Activated T-cell treated with anti-CD3 and anti-CD28 coated beads, Interleukin-2, amount 50 U/mL, for 24 hours (primary cell): ENCODE measurements around the gene PARP15.
"Not testable (repeated sequence)": the region's sequence is repeated elsewhere in the genome, so short reads cannot be mapped to it uniquely, and the experiment has no call there.

Experiments
- DNase-seq: peaks from one replicate; pipeline ENCODE4 v3.0.0-alpha.2; 2020
- H3K27ac Mint-ChIP-seq: 2 replicates; pipeline ENCODE4 v1.8.0; 2020; ENCODE audit warnings: mild to moderate bottlenecking, mixed read lengths
- H3K27me3 Mint-ChIP-seq: 2 replicates; pipeline ENCODE4 v1.8.0; 2020; ENCODE audit warnings: mixed read lengths
- H3K36me3 Mint-ChIP-seq: 2 replicates; pipeline ENCODE4 v1.8.0; 2020; ENCODE audit warnings: low read depth, mixed read lengths
- H3K4me1 Mint-ChIP-seq: 2 replicates; pipeline ENCODE4 v1.8.0; 2020; ENCODE audit warnings: low read depth, mixed read lengths
- H3K4me3 Mint-ChIP-seq: 2 replicates; pipeline ENCODE4 v1.8.0; 2020; ENCODE audit warnings: mild to moderate bottlenecking, moderate library complexity, mixed read lengths
- H3K9me3 Mint-ChIP-seq: 2 replicates; pipeline ENCODE4 v1.8.0; 2020; ENCODE audit warnings: mixed read lengths

PARP15 gene

DNA sequence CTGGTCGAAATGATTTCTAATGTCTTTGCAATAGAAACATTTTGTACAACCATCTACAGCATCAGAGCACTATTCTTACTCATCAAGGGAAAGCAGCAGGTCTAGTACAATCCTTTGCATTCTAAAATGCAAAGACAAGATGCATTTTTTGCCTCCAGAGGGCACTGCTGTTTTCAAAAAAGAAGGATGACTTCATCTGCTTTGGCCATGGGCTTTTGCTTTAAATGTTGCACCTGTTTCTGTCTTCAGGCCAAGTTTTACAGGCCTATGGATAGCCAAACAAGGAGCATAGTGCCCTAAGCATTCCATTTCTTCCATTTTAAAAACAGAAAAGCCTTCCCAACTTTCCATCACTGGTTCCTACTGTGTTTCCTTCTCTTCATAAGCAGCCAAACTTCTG lies 16.8 kb upstream of the PARP15 start:
- H3K27ac Mint-ChIP-seq = peak overlapping the region; percentile 79
- H3K4me3 Mint-ChIP-seq = no peak overlapping the region
- H3K36me3 Mint-ChIP-seq = peaks cover 66% of the 10 kb centered on the region
- H3K27me3 Mint-ChIP-seq = no peaks in the 10 kb centered on the region
- H3K9me3 Mint-ChIP-seq = no peaks in the 10 kb centered on the region
- peak; percentile 36 for DNase-seq
- peaks cover 41% of the 10 kb centered on the region for H3K4me1 Mint-ChIP-seq

DNA sequence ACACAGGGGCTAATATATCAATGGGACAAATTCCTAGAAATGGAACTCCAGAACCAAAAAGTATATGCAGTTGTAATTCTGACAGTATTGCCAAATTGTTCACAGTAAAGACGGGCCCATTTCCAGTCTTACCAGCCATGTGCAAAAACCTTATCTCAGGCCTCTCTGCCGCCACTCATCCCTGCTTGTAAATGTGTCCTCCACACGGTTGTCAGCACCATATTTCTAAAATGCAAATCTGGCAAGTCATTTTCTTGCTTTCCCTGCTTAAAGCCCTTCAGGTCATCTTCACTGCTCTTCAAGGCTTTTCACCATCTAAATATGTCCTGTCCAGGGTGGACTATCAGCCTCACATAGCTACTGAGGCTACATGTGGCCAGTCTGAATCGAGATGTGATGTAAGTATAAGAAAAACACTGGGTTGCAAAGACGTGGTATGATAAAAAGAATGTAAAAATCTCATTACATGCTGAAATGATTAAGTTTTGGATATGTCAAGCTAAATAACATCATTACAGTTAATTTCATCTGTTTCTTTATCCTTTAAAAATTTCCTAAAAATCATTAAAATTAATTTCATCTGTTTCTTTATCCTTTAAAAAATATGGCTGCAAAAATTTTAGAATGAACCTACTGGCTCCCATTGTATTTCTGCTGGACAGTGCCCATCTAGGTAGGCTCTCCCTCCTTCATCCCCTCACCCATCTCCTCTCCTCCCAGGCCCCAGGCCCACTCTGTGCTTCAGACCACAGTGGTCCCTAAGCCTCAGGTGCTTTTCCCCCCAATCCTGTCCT lies 14.3 kb upstream of the PARP15 start:
- peaks cover 61% of the 10 kb centered on the region for H3K4me1 Mint-ChIP-seq
- H3K27ac Mint-ChIP-seq = peak overlapping the region; percentile 97
- no peaks in the 10 kb centered on the region for H3K9me3 Mint-ChIP-seq
- peak overlapping the region; percentile 88 for H3K4me3 Mint-ChIP-seq
- H3K36me3 Mint-ChIP-seq = peaks cover 64% of the 10 kb centered on the region
- no peaks in the 10 kb centered on the region for H3K27me3 Mint-ChIP-seq
- DNase-seq = no peak

DNA sequence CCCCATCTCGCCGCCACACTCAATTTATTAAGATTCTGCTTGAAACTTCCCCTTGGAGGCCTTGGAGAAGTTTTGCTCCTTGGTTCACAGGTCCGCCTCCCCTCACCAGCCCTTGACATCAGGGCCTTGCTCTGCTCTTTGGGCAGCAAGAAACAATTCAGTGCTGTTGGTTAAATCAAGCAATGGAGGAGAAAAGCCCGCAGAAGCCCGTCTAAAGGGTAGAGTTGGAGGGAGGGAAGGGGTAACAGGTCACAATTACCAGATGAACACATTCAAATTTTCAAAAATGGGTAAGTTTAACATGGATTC lies 13.8 kb upstream of the PARP15 start:
- Mint-ChIP-seq H3K36me3 (peaks cover 64% of the 10 kb centered on the region), H3K4me1 (peaks cover 66% of the 10 kb centered on the region), H3K4me3 (peak overlapping the region; percentile 88), H3K27me3 (no peaks in the 10 kb centered on the region), H3K9me3 (no peaks in the 10 kb centered on the region), H3K27ac (peak overlapping the region; percentile 97)
- DNase-seq = peak; percentile 55

DNA sequence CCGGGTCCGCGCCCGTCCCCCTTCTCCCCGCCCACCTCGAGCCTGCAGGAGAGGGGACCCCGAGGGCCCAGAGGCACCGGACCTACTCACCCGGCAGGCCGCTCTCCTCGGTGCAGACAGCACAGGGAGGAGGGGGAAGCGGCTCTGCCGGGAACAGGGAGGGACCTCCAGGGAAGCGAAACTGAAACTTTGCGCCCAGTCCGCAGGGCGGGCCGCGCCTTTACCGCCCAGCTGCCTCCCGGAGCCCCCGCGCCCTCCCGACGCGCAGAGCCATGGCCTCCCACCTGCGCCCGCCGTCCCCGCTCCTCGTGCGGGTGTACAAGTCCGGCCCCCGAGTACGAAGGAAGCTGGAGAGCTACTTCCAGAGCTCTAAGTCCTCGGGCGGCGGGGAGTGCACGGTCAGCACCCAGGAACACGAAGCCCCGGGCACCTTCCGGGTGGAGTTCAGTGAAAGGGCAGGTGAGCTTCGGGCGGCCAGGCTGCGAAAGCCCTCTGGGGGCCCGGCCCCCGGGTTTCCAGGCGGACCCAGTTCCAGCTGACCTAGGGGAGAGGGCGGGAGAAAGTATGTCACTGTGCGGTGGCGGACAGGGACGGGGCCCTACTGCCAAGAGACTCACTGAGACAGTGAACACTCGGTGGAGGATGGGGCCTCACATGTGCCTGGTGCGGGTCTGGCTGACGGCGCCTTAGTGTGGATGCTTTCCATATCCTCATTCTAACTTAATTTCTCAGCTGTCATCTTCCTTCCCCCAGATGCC lies 13.1 kb upstream of the PARP15 start, which contains the start of the genes DTX3L and PARP9:
Gene DTX3L, plus strand, starts transcription at position 184 of the 758 bp plus-strand sequence. Its CDS starts 89 bp downstream, at position 273.
Gene PARP9, minus strand, starts transcription at position 146 of the 758 bp plus-strand sequence. CDS start 4,680 bp downstream, outside the sequence.
- Mint-ChIP-seq H3K27ac (peak within 1 kb of the TSS; percentile 97), H3K9me3 (no peaks in the 10 kb centered on the region), H3K36me3 (peaks cover 64% of the 10 kb centered on the region), H3K27me3 (no peaks in the 10 kb centered on the region), H3K4me1 (peaks cover 73% of the 10 kb centered on the region), H3K4me3 (peak within 1 kb of the TSS; percentile 88)
- DNase-seq = peak; percentile 84

DNA sequence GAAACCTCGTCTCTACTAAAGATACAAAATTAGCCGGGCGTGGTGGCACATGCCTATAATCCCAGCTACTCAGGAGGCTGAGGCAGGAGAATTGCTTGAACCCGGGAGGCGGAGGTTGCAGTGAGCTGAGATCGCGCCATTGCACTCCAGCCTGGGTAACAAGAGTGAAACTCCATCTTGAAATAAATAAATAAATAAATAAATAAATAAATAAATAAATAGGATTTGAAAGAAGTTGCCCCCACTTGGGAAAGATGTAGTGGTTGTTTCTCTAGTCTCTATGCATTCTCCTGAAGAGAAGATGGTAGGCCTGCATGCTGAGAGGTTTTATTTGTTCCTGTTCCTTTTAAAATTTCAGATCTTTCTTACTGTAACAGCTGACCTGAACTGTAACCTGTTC lies 9.3 kb upstream of the PARP15 start:
- Mint-ChIP-seq H3K4me1 (peaks cover 73% of the 10 kb centered on the region), H3K36me3 (peaks cover 85% of the 10 kb centered on the region), H3K27ac (peak overlapping the region; percentile 45)
- not testable (repeated sequence) for H3K27me3 Mint-ChIP-seq, H3K9me3 Mint-ChIP-seq, DNase-seq, H3K4me3 Mint-ChIP-seq

DNA sequence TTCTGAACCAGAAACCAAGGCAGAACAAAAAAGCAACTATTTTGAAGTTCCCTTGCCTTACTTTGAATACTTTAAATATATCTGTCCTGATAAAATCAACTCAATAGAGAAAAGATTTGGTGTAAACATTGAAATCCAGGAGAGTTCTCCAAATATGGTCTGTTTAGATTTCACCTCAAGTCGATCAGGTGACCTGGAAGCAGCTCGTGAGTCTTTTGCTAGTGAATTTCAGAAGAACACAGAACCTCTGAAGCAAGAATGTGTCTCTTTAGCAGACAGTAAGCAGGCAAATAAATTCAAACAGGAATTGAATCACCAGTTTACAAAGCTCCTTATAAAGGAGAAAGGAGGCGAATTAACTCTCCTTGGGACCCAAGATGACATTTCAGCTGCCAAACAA lies 8.7 kb upstream of the PARP15 start:
- no peaks in the 10 kb centered on the region for H3K27me3 Mint-ChIP-seq
- peaks cover 86% of the 10 kb centered on the region for H3K36me3 Mint-ChIP-seq

DNA sequence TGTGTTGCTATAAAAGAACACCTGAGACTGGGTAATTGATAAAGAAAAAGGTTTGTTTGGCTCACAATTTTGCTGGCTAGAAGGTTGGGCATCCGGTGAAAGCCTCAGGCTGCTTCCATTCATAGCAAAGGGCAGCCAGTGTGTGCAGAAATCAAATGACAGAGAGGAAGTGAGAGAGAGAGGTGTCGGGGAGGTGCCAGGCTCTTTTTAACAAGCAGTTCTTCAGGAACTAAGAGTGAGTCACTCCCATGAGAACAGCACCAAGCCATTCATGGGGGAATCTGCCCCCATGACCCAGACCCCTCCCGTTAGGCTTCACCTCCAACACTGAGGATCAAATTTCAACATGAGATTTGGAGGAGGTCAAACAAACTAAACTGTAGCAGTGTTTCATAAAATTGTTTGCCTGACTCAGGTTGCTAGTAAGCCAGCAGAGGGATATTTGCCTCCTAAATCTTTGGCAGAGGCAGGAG lies 4.5 kb upstream of the PARP15 start:
- peaks cover 78% of the 10 kb centered on the region for H3K4me1 Mint-ChIP-seq
- no peak overlapping the region for H3K4me3 Mint-ChIP-seq
- DNase-seq = no peak
- H3K27ac Mint-ChIP-seq = peak overlapping the region; percentile 77
- peaks cover 68% of the 10 kb centered on the region for H3K36me3 Mint-ChIP-seq
- H3K27me3 Mint-ChIP-seq = no peaks in the 10 kb centered on the region
- no peaks in the 10 kb centered on the region for H3K9me3 Mint-ChIP-seq

More for the DNA sequence above, 8.7 kb upstream of the PARP15 start:
- no peak overlapping the region for H3K4me3 Mint-ChIP-seq
- H3K4me1 Mint-ChIP-seq = peaks cover 75% of the 10 kb centered on the region
- H3K9me3 Mint-ChIP-seq = no peaks in the 10 kb centered on the region
- peak overlapping the region; percentile 45 for H3K27ac Mint-ChIP-seq
- DNase-seq = no peak

- peak overlapping the region; percentile 0 for H3K4me3 Mint-ChIP-seq
- H3K27me3 Mint-ChIP-seq = no peaks in the 10 kb centered on the region
- DNase-seq = peak; percentile 46
- peaks cover 46% of the 10 kb centered on the region for H3K36me3 Mint-ChIP-seq
- peaks cover 67% of the 10 kb centered on the region for H3K4me1 Mint-ChIP-seq
- H3K27ac Mint-ChIP-seq = peak overlapping the region; percentile 76
- peaks cover 2% of the 10 kb centered on the region for H3K9me3 Mint-ChIP-seq
Measured at GRCh38 chr3:122576174-122576940, 1.1 kb upstream of the PARP15 start.

GRCh38 chr3:122578069-122578740 lies 755 bp downstream of the PARP15 start:
- Mint-ChIP-seq H3K27me3 (no peaks in the 10 kb centered on the region), H3K4me1 (peaks cover 55% of the 10 kb centered on the region), H3K27ac (peak overlapping the region; percentile 98), H3K9me3 (peaks cover 16% of the 10 kb centered on the region), H3K4me3 (peak overlapping the region; percentile 88), H3K36me3 (peaks cover 43% of the 10 kb centered on the region)
- DNase-seq = no peak

GRCh38 chr3:122580470-122580869 lies 3.0 kb downstream of the PARP15 start:
- Mint-ChIP-seq H3K27me3 (no peaks in the 10 kb centered on the region), H3K4me1 (peaks cover 51% of the 10 kb centered on the region), H3K9me3 (peaks cover 24% of the 10 kb centered on the region), H3K4me3 (no peak overlapping the region), H3K27ac (no peak overlapping the region), H3K36me3 (peaks cover 45% of the 10 kb centered on the region)
- no peak for DNase-seq

DNA sequence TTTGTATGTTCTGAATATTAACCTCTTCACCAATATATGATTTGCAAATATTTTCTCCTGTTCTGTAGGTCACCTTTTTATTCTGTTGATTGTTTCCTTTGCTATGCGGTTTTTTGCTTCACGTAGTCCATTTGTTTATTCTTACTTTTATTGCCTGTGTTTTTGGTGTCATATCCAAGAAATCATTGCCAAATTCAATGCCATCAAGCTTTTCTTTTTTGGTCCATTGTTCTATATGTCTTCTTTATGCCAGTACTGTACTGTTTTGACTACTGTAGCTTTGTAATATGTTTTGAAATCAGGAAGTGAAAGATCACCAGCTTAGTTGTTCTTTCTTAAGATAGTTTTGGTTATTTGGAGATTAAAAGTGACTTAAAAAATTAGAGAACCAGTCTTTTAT lies 4.2 kb downstream of the PARP15 start:
- peaks cover 24% of the 10 kb centered on the region for H3K9me3 Mint-ChIP-seq
- DNase-seq = no peak
- H3K4me3 Mint-ChIP-seq = no peak overlapping the region
- peaks cover 47% of the 10 kb centered on the region for H3K36me3 Mint-ChIP-seq
- H3K27me3 Mint-ChIP-seq = no peaks in the 10 kb centered on the region
- no peak overlapping the region for H3K27ac Mint-ChIP-seq
- H3K4me1 Mint-ChIP-seq = peaks cover 49% of the 10 kb centered on the region

DNA sequence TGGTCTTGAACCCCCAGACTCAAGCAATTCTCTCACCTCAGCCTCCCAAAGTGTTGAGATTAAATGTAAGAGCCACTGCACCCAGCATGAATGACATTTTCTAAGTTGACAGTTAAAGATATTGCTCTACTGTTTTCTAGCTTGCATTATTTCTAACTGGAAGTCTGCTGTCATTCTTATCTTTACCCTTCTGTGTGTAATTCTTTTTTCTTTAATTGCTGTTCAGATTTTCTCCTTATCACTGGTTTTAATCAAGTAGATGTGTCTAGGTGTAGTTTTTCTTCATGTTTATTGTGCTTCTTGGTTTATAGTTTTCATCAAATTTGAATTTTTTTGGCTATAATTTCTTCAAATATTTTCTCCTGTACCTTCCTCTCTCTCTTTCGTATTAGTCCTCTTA lies 4.9 kb downstream of the PARP15 start:
- no peak overlapping the region for H3K4me3 Mint-ChIP-seq

DNA sequence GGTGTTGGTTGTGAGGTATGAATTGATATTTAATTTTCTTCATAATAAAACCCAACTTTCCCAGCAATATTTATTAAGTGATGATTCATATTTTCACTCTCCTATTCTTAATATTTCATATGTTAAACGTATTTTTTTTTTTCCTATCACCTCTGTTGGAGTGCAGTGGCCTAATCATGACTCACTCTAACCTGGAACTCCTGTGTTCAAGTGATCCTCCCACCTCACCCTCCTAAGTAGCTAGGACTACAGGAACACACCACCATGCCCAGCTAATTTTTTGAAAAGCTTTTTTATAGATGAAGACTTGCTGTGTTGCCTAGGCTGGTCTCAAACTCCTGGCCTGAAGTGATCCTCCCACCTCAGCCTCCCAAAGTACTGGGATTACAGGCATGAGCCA lies 8.6 kb downstream of the PARP15 start:
- DNase-seq = no peak
- H3K36me3 Mint-ChIP-seq = peaks cover 39% of the 10 kb centered on the region
- H3K27ac Mint-ChIP-seq = peak overlapping the region; percentile 59
- no peak overlapping the region for H3K4me3 Mint-ChIP-seq
- peaks cover 24% of the 10 kb centered on the region for H3K9me3 Mint-ChIP-seq
- peaks cover 47% of the 10 kb centered on the region for H3K4me1 Mint-ChIP-seq
- H3K27me3 Mint-ChIP-seq = no peaks in the 10 kb centered on the region

More for the DNA sequence above, 4.9 kb downstream of the PARP15 start:
- no peak overlapping the region for H3K27ac Mint-ChIP-seq
- peaks cover 47% of the 10 kb centered on the region for H3K36me3 Mint-ChIP-seq
- peaks cover 24% of the 10 kb centered on the region for H3K9me3 Mint-ChIP-seq
- peaks cover 48% of the 10 kb centered on the region for H3K4me1 Mint-ChIP-seq
- no peaks in the 10 kb centered on the region for H3K27me3 Mint-ChIP-seq
- no peak for DNase-seq
